ENCODE results near the gene DUSP12. TPM values are rescaled to one million over a fixed set of nuclear protein-coding genes. Genes with fewer than 3 reads are reported as not detected.
A peak's percentile ranks its signal among the peaks of the same experiment; 100 is the strongest.

Gene DUSP12
- total RNA-seq, 4 donors from 2014 or later = 16.4 to 62.7 (median 29.3) TPM

DNA sequence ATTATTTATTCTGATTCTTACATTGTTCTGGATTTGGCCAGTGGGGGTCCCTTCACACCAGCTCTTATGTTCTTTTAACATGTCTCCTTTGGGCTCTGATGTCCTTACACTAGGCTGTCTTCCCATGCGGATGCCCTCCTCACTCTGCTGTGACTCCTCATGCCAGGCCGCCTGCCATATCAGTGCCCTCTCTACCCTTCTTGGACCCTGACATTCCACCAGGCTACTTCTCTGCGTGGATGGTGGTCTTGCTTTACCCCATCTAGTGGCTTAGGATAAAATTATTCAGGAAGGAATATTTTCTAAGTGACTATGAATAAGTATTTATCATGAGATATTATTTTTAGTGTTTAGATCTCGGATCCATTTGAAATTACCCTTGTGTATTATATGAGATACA is 37.8 kb downstream of the DUSP12 start:
- no peak for DNase-seq
- Histone ChIP-seq H3K36me3 (no peaks in the 10 kb centered on the region), H3K9me3 (no peaks in the 10 kb centered on the region), H3K27me3 (no peaks in the 10 kb centered on the region), H3K27ac (no peak overlapping the region), H3K4me1 (no peaks in the 10 kb centered on the region), H3K4me3 (no peak overlapping the region)
- intact Hi-C loops (cut with DNase I; ENCODE audit: low total_unique reads) = no loop called here
- no peak for TF ChIP-seq POLR2A (IDR thresholded peaks at IDR 0.05)
- TF ChIP-seq, protein P1, sequence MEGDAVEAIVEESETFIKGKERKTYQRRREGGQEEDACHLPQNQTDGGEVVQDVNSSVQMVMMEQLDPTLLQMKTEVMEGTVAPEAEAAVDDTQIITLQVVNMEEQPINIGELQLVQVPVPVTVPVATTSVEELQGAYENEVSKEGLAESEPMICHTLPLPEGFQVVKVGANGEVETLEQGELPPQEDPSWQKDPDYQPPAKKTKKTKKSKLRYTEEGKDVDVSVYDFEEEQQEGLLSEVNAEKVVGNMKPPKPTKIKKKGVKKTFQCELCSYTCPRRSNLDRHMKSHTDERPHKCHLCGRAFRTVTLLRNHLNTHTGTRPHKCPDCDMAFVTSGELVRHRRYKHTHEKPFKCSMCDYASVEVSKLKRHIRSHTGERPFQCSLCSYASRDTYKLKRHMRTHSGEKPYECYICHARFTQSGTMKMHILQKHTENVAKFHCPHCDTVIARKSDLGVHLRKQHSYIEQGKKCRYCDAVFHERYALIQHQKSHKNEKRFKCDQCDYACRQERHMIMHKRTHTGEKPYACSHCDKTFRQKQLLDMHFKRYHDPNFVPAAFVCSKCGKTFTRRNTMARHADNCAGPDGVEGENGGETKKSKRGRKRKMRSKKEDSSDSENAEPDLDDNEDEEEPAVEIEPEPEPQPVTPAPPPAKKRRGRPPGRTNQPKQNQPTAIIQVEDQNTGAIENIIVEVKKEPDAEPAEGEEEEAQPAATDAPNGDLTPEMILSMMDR (IDR thresholded peaks at IDR 0.05) = no peak

- DNase-seq = no peak
- no peak overlapping the region for H3K4me3 ChIP-seq
- no peaks in the 10 kb centered on the region for H3K36me3 ChIP-seq
- no peaks in the 10 kb centered on the region for H3K4me1 ChIP-seq
- intact Hi-C loops (cut with DNase I; ENCODE audit: low total_unique reads) = loop anchor here (10.0 kb wide), 1 partner anchor 244 kb away; no protein-coding TSS in a partner anchor
- no peaks in the 10 kb centered on the region for H3K27me3 ChIP-seq
- peak overlapping the region in 1 of 2 donors; percentile 56 for H3K27ac ChIP-seq
- H3K9me3 ChIP-seq = no peaks in the 10 kb centered on the region
- TF ChIP-seq, protein P1 (IDR thresholded peaks at IDR 0.05) = no peak
- no peak for TF ChIP-seq POLR2A (IDR thresholded peaks at IDR 0.05)
Measured at GRCh38 chr1:161790587-161791317, 41.2 kb downstream of the DUSP12 start.

DNA sequence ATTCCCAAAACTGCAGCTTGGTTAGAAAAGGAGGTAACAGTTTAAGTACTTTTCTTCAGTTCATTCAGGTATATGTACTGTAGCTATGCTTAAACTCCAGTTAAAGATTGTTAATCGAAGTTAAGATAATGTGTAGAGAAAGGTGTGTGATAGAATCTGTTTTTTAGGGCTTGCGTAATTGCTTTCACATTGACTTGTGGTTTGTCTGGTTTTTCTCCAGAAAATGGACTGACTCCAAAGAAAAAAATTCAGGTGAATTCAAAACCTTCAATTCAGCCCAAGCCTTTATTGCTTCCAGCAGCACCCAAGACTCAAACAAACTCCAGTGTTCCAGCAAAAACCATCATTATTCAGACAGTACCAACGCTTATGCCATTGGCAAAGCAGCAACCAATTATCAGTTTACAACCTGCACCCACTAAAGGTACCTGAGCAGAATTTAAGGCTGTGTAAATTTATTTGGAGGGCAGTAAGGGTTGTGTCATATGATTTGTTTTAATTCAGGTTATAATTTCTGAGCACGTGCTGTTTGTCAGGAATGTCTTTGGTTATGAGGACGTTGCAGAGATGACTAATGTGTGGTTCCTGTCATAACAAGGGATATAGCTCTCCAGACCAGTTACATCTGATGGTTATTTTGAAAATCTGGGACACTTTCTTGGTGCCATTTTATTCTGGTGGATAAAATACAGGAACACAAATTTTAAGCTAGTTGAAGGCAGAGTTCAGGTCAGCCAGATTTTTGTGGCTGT is 42.5 kb downstream of the DUSP12 start:
- Histone ChIP-seq H3K36me3 (no peaks in the 10 kb centered on the region), H3K4me3 (no peak overlapping the region), H3K9me3 (no peaks in the 10 kb centered on the region), H3K4me1 (no peaks in the 10 kb centered on the region), H3K27me3 (no peaks in the 10 kb centered on the region), H3K27ac (peak overlapping the region; percentile 19 to 56)
- no peak for DNase-seq
- TF ChIP-seq, protein P1 (IDR thresholded peaks at IDR 0.05) = no peak
- TF ChIP-seq POLR2A (IDR thresholded peaks at IDR 0.05) = no peak
- intact Hi-C loops (cut with DNase I; ENCODE audit: low total_unique reads) = loop anchor here (10.0 kb wide), 1 partner anchor 243 kb away; no protein-coding TSS in a partner anchor

GRCh38 chr1:161792740-161793139 is 43.2 kb downstream of the DUSP12 start:
- H3K4me3 ChIP-seq = no peak overlapping the region
- no peaks in the 10 kb centered on the region for H3K36me3 ChIP-seq
- intact Hi-C loops (cut with DNase I; ENCODE audit: low total_unique reads) = loop anchor here (10.0 kb wide), 1 partner anchor 242 kb away; no protein-coding TSS in a partner anchor
- DNase-seq = no peak
- H3K27me3 ChIP-seq = no peaks in the 10 kb centered on the region
- no peaks in the 10 kb centered on the region for H3K9me3 ChIP-seq
- TF ChIP-seq, protein P1 (IDR thresholded peaks at IDR 0.05) = peak; percentile 59 to 72 (median 62)
- TF ChIP-seq POLR2A (IDR thresholded peaks at IDR 0.05) = no peak
- H3K27ac ChIP-seq = peak overlapping the region in 1 of 2 donors; percentile 56
- H3K4me1 ChIP-seq = no peaks in the 10 kb centered on the region

DNA sequence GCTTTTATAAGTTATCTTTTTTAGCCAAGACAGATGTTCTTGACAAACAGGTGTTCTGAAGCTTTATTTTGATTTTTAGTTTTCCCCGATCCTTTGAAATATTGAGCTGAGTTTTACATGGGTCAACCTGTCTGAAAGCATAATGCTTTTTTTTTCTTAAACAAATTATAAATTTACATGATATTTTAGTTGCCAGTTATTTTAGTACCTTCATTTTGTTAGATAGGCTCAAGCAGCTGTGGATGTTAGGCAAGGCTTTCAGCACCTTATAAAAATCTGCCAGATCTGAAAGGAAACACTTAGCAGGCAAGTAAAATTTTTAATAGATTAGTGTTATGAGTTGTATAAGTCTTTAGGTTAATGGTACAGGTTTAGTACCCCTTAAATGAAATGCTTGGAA is 50.2 kb downstream of the DUSP12 start:
- no peak overlapping the region for H3K27ac ChIP-seq
- TF ChIP-seq POLR2A (IDR thresholded peaks at IDR 0.05) = no peak
- TF ChIP-seq, protein P1 (IDR thresholded peaks at IDR 0.05) = no peak
- no peaks in the 10 kb centered on the region for H3K36me3 ChIP-seq
- H3K9me3 ChIP-seq = no peaks in the 10 kb centered on the region
- DNase-seq = no peak
- H3K27me3 ChIP-seq = no peaks in the 10 kb centered on the region
- H3K4me3 ChIP-seq = no peak overlapping the region
- intact Hi-C loops (cut with DNase I; ENCODE audit: low total_unique reads) = loop anchor here (10.0 kb wide), 1 partner anchor 235 kb away; no protein-coding TSS in a partner anchor
- H3K4me1 ChIP-seq = no peaks in the 10 kb centered on the region
